ENCODE results near the gene KAT8.
A peak's percentile ranks its signal among the peaks of the same experiment; 100 is the strongest.
"Not testable (repeated sequence)": the region's sequence is repeated elsewhere in the genome, so short reads cannot be mapped to it uniquely, and the experiment has no call there.

KAT8 gene

DNA sequence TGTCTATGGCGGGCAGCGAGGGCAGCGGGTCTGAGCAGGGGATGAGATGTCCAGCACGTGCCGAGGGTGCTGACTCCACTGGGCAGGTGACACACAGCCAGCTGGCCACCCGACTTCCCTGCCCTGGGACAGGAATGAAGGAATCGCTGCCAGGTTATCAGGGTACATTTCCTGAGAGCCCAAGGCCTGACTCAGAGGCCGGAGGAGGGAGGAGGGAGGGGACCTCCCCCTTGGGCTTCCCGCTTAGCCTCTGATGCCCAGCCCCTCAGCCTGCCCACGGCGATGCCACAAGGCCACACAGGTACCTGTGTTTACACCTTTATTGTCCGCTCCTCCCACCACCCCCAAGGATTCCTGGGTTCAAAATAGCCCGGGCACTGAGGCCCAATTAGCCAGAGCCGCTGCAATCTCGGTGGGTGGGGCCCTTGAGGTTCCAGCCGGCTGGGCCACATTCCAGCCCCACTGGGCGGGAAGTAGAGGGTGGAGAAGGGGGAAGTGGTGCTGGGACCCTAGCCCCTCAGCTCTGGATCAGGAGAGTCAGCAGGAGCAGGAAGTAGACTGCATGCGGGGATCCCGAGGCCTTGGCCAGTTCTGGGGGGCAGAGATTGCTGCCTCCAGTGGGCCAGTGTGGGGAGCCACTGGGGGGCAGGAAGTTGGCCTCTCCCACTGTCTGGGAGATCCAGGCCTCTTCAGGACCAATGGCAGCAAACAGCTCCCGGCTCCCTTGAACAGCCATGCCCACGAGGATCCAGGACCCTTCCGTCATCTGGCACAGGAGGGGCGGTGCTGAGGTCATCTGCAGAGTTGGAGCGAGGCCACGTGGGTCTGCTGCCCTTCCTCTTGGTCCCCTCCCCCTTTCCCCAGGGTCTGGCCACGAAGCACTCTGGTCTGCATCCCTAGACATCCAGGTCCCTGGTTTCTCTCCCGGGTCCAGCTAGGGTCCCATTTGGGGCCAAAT, 21.4 kb downstream of the KAT8 start:
- Mint-ChIP-seq H3K4me1 (peaks cover 8% of the 10 kb centered on the region), H3K27ac (no peak overlapping the region), H3K27me3 (no peaks in the 10 kb centered on the region), H3K9me3 (no peaks in the 10 kb centered on the region), H3K4me3 (no peak overlapping the region), H3K36me3 (ENCODE audit: low read depth) (no peaks in the 10 kb centered on the region)
- no peak for ATAC-seq
- no peak for DNase-seq

DNA sequence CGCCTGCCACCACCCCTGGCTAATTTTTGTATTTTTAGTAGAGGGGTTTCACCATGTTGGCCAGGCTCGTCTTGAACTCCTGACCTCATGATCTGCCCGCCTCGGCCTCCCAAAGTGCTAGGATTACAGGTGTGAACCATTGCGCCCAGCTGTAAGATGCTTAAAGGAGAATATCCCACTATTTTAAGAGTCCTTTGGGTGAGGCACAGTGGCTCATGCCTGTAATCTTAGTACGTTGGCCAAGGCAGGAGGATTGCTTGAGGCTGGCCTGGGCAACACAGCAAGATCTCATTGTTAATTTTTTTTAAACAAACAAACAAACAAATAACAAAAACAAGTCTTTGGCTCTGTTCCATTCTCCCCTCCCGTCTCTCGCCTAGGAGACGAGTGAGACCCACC, 23.6 kb downstream of the KAT8 start:
- not testable (repeated sequence) for H3K4me1 Mint-ChIP-seq; ATAC-seq; DNase-seq; H3K4me3 Mint-ChIP-seq; H3K36me3 Mint-ChIP-seq (ENCODE audit: low read depth); H3K27ac Mint-ChIP-seq; H3K27me3 Mint-ChIP-seq; H3K9me3 Mint-ChIP-seq

DNA sequence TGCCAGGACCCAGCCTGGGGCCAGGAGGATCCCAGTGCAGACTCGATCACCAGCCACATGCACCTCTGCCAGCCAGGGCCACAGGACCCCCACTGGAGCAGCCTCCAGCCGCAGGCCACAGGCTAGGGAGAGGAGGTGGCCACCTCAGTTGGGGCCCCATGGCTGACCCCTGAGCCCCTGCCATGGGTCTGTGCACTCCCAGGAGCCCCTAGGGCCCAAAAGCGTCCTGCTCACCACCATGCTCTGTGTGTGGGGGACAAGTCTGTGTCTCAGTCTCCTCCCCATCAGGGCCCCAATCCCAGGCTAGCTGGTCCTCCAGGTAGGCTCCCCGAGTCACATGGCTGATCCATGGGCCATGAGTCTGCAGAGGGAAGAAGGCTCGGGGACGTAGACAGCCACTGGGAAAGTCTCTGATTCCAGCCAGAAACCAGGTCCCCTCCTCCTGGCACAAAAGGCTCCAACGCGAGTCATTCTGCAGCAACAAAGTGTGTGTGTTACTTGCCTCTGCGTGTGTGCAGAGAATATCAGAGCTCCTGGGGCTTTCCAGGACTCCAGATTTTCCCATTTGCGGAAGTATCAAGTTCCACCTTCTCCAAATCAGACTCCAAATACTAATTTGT, 24.1 kb downstream of the KAT8 start:
- no peaks in the 10 kb centered on the region for H3K27me3 Mint-ChIP-seq
- no peaks in the 10 kb centered on the region for H3K9me3 Mint-ChIP-seq
- H3K4me1 Mint-ChIP-seq = peaks cover 8% of the 10 kb centered on the region

DNA sequence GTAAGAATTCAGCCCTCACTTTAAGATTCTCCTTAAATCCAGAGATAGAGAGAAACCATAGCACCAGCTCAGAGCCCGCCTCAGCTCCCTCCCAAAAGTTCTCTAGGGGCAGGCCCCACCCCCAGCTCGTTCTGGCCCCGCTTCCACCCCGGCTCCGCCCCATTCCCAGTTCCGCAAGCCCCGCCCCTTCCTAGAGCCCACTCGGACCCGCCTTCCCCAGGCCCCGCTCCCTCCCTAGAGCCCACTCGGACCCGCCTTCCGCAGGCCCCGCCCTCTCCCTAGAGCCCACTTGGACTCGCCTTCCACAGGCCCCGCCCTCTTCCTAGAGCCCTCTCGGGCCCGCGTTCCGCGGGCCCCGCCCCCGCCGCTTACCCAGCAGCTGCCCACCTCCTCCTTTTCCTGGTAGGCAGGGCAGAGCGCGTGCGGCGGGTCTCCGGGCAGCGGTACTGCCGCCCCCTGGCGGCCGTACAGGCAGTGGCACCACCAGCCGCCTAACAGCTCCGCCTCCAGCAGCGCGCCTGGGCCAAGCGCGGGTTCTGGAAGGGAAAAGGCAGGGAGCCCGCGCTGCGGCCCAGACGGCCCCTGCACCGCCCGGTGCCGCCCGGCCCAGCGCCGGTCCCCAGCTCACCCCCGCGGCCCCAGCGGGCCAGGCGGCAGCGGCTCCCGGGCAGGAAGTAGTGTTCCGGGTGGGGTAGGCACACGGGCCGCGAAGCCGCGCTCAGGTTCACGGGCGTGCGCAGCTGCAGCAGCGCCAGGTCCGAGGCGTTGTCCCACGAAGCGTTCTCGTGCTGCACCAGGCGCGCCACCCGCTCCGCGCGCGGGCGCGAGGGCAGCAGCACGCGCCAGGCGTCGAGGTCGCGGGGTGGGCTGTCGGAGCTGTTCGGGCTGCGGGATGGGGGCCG, 24.9 kb downstream of the KAT8 start:
- ATAC-seq (peak; percentile 88), DNase-seq (peak; percentile 99)
- Mint-ChIP-seq H3K4me3 (peak overlapping the region; percentile 72), H3K36me3 (ENCODE audit: low read depth) (no peaks in the 10 kb centered on the region), H3K9me3 (no peaks in the 10 kb centered on the region), H3K27ac (peak overlapping the region; percentile 69), H3K27me3 (no peaks in the 10 kb centered on the region), H3K4me1 (peaks cover 8% of the 10 kb centered on the region)

More for the DNA sequence above, 24.1 kb downstream of the KAT8 start:
- no peak for ATAC-seq
- Mint-ChIP-seq H3K4me3 (peak overlapping the region; percentile 72), H3K36me3 (ENCODE audit: low read depth) (no peaks in the 10 kb centered on the region), H3K27ac (peak overlapping the region; percentile 69)
- no peak for DNase-seq

DNA sequence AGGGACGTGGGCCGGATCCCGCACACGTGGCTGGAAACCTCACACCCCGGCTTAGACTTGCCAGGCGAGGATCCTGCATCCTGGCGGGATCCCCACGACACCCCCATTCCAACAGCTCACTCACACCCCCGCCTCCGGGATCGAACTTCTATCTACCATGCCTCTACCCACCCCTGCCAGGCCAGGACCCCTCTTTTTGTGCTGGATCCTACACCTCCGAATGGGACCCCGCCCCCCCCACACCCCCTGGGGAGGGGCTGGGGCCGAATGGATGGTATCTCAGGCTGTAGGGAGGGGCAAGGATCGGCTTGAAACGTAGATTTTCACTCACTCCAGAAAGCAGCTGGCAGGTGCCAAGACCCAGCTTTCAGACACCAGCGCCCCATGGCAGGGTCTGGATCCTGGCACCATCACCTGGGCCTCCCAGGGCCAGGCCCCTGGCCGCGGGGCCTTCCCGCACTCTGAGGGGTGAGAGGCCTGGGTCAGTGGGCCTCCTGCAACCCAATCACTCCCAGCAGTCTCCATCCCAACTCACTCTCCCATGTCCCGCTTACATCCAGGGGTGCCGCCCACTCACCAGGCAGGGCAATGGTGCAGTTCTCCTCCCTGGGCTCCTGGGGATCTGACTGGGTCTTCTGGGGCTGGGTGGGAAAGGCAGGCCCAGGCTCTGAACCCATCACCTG, 25.7 kb downstream of the KAT8 start:
- peaks cover 8% of the 10 kb centered on the region for H3K4me1 Mint-ChIP-seq
- H3K36me3 Mint-ChIP-seq (ENCODE audit: low read depth) = no peaks in the 10 kb centered on the region
- H3K27me3 Mint-ChIP-seq = peaks cover 2% of the 10 kb centered on the region
- no peaks in the 10 kb centered on the region for H3K9me3 Mint-ChIP-seq
- ATAC-seq (no peak), DNase-seq (no peak)
- H3K27ac Mint-ChIP-seq = peak overlapping the region; percentile 3
- H3K4me3 Mint-ChIP-seq = peak overlapping the region; percentile 36

DNA sequence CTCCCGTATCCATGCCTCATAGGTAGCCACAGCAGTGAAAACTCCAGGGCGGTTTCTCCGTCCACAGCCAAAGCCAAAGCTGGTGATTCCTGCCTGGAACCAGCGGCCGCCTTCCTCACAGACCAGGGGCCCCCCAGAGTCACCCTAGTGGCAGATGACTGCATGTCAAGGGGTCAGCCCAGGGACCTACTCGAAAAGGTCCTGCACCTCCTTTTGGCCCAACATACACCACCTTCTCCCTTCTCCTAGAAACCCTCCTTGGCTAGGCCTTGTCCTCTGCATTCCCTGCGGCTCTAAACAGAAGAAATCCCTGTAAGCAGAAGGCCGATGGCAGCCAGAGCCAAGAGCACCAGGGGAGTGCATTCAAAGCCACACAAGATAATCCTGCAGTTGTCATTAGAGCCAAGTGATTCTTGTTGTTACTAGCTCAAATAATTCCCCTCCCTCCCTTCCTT, 26.3 kb downstream of the KAT8 start:
- Mint-ChIP-seq H3K27ac (peak overlapping the region; percentile 3), H3K4me3 (peak overlapping the region; percentile 36), H3K4me1 (peaks cover 8% of the 10 kb centered on the region), H3K27me3 (peaks cover 2% of the 10 kb centered on the region), H3K9me3 (no peaks in the 10 kb centered on the region), H3K36me3 (ENCODE audit: low read depth) (no peaks in the 10 kb centered on the region)
- ATAC-seq (no peak), DNase-seq (no peak)

DNA sequence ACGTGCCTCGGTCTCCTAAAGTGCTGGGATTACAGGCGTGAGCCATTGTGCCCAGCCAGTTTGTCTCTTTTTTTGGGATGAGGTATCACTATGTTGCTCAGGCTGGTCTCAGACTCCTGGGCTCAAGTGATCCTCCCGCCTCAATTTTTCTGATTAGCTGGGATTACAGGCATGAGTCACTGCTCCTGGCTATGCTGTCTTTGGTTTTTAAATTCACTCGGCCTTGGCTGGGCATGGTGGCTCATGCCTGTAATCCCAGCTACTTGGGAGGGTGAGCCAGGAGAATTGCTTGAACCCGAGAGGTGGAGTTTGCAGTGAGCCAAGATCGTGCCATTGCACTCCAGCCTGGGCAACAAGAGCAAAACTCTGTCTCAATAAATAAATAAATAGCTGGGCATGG, 27.0 kb downstream of the KAT8 start:
- not testable (repeated sequence) for DNase-seq; H3K27ac Mint-ChIP-seq; H3K4me1 Mint-ChIP-seq; H3K27me3 Mint-ChIP-seq; H3K4me3 Mint-ChIP-seq; H3K36me3 Mint-ChIP-seq (ENCODE audit: low read depth); ATAC-seq; H3K9me3 Mint-ChIP-seq

DNA sequence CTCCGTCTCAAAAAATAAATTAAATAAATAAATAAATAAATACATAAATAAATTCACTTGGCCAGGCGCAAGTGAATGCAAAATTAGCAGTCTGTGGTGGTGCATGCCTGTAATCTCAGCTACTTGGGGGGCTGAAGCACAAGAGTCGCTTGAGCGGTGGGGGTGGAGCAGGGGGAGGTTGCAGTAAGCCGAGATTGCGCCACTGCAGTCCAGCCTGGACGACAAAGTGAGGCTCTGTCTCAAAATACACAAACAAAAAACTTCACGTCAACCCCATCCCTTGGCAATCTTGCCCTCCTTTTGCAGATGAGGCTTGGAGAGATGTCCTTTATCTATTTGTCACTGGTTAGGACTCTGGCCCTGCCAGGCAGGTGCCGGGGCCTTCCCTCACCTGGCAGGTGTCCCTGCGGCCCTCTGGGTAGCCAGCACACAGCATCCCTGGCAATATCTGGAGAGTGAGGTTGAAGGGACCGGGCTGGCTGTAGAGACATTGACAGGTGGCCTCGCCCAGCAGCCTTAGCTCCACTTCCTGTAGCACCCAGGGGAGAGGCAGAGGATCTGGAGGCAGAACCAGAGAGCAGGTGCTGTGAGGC, 28.0 kb downstream of the KAT8 start:
- no peak for DNase-seq
- H3K27me3 Mint-ChIP-seq = peaks cover 2% of the 10 kb centered on the region
- no peak overlapping the region for H3K4me3 Mint-ChIP-seq
- no peak overlapping the region for H3K27ac Mint-ChIP-seq
- H3K4me1 Mint-ChIP-seq = peaks cover 8% of the 10 kb centered on the region
- ATAC-seq = no peak
- no peaks in the 10 kb centered on the region for H3K36me3 Mint-ChIP-seq (ENCODE audit: low read depth)
- no peaks in the 10 kb centered on the region for H3K9me3 Mint-ChIP-seq

DNA sequence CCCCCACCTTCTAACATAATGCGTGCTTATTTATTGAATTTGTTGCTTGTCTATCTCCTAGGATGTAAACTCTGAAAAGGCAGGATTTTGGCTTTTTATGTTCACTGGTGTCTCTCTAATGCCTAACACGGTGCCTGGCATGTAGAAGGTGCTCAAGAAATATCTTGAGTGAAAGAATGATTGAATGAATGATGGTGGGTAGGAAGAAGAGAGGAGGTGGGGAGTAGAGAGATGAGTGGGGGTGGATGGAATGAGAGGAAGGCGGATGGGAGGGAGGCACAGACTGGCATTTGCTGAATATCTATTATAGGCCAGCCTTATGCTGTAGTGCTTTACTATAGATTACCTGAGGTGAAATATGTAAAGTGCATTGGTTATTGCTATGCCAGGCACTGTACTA, 30.1 kb downstream of the KAT8 start:
- Mint-ChIP-seq H3K27ac (no peak overlapping the region), H3K36me3 (ENCODE audit: low read depth) (no peaks in the 10 kb centered on the region), H3K27me3 (peaks cover 2% of the 10 kb centered on the region), H3K9me3 (no peaks in the 10 kb centered on the region), H3K4me3 (no peak overlapping the region), H3K4me1 (peaks cover 3% of the 10 kb centered on the region)
- ATAC-seq (no peak), DNase-seq (no peak)

DNA sequence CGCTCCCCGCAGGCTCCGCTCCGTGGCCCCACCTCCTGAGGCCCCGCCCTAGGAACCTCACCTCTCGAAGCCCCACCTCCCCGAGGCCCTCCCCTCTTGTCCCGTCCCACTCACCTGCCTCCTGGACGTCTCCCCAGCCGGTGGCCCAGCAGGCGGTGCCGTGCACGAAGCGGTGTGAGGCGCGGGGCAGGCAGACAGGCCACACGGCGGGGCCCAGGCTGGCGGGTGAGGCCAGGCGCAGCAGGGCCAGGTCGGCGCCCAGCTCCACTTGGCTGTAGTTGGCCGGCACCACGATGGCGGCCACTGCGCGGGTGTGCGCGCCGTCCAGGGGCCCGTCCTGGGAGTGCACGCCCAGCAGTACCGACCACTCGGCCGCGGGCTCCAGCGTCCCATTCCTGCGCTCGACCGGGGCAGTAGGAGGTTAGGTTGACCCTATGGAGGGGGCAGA, 30.8 kb downstream of the KAT8 start:
- H3K27me3 Mint-ChIP-seq = peaks cover 2% of the 10 kb centered on the region
- H3K9me3 Mint-ChIP-seq = no peaks in the 10 kb centered on the region
- H3K27ac Mint-ChIP-seq = no peak overlapping the region
- no peak overlapping the region for H3K4me3 Mint-ChIP-seq
- H3K4me1 Mint-ChIP-seq = peaks cover 3% of the 10 kb centered on the region
- no peaks in the 10 kb centered on the region for H3K36me3 Mint-ChIP-seq (ENCODE audit: low read depth)
- DNase-seq (no peak), ATAC-seq (no peak)

DNA sequence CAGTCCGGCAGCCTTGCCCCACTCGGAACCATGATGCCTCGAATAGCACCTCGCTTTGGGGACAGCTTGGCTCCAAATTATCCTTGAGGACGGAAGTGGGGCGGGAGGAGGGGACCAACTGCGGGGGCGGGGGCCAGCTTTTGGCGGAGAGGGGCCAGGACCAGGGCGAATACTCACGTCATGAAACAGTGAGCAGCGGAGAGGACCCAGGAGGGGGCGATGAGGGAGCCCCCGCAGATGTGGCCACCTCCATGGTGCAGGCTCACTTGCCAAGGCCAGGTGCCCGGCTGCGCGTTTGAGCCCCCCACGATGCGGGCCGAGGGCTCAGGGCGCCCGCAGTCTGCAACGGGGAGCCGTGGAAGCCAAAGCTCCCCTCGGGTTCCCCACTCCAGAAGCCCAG, 31.4 kb downstream of the KAT8 start:
- H3K27ac Mint-ChIP-seq = no peak overlapping the region
- no peaks in the 10 kb centered on the region for H3K9me3 Mint-ChIP-seq
- peaks cover 2% of the 10 kb centered on the region for H3K27me3 Mint-ChIP-seq
- DNase-seq = no peak
- no peak overlapping the region for H3K4me3 Mint-ChIP-seq
- H3K4me1 Mint-ChIP-seq = no peaks in the 10 kb centered on the region
- no peaks in the 10 kb centered on the region for H3K36me3 Mint-ChIP-seq (ENCODE audit: low read depth)
- no peak for ATAC-seq

DNA sequence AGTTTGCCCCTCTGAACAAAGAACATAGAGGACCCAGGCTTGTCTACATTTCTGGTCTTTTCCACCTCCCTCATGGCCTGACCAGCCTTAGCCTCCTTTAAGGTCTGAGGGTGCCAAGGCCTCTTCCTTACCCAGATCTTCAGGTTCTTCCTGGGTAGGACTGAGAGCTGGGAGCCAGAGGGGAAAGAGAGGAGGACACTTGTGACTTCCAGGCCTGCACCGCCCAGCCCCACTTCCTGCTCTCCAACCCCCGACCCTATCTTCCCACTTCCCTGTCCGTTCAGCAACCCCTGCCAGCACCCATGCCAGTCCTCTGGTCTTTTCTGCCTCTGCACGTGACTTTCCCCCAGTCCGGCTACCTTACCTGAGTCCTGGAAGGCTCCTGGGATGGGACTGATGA, 31.9 kb downstream of the KAT8 start:
- ATAC-seq (no peak), DNase-seq (no peak)
- H3K36me3 Mint-ChIP-seq (ENCODE audit: low read depth) = no peaks in the 10 kb centered on the region
- H3K27me3 Mint-ChIP-seq = peaks cover 2% of the 10 kb centered on the region
- H3K27ac Mint-ChIP-seq = no peak overlapping the region
- no peaks in the 10 kb centered on the region for H3K4me1 Mint-ChIP-seq
- no peak overlapping the region for H3K4me3 Mint-ChIP-seq
- no peaks in the 10 kb centered on the region for H3K9me3 Mint-ChIP-seq

DNA sequence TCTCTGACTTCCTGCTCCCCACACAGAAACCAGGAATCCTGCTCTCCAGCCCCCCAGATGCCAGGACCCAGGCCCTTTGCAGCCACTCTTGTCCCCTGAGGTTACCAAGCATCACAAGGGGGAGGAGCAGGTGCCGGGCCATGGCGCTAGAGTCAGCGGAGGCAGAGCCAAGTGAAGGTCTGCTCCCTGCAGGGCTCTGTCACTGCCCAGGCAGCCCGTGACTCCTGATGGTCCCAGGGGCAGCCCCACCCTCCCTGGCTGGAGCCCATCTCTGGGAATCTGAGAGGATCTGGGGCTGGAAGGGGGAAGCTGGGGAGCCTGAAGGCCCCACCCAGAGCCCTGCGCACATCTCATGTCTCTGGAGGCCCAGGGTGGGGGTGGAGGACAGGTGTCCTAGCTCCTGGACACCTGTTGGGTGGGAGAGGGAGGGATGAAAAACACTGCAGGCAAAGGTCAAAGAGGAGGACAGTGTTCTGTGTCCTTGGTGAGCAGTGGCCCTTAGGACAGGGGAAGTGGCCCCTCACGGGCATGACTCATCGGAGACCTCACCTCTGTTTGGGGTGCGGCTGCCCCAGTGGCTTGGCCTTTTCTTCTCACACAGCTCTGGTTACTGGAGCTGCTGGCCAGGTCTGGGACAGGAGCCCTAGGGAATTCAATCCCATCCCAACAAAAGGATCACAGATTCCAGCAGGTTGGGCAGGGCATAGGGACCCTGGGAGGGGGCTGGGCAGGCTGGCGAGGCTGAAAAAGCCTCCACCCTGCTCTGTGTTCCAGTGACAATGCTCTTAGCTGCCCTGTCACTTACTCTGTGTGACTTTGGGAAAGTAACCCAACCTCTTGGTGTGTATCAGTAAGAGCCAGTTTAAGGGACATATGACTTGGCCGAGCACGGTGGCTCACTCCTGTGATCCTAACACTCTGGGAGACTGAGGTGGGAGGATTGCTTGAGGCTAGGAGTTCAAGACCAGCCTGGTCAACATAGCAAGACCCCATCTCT, 32.7 kb downstream of the KAT8 start, which contains the start of gene PRSS36:
TSS of gene PRSS36 (minus strand) at position 173 of the 997 bp plus-strand sequence. CDS start at position 142, 31 bp downstream.
- Mint-ChIP-seq H3K27me3 (peaks cover 2% of the 10 kb centered on the region), H3K36me3 (ENCODE audit: low read depth) (no peaks in the 10 kb centered on the region), H3K9me3 (no peaks in the 10 kb centered on the region), H3K27ac (no peak within 1 kb of the TSS), H3K4me1 (no peaks in the 10 kb centered on the region), H3K4me3 (no peak within 1 kb of the TSS)
- no peak for ATAC-seq
- no peak for DNase-seq

Data from activated naive CD8-positive, alpha-beta T cell treated with anti-CD3 and anti-CD28 coated beads, Interleukin-2, amount 50 U/mL, for 24 hours (primary cell).